HepG2 (cell line): ENCODE data around the gene KLHL21. TPM values are rescaled to one million over a fixed set of nuclear protein-coding genes. Genes with fewer than 3 reads are reported as not detected.

Experiments used
- FOSL1 ChIP-seq: sonication (generic); formaldehyde crosslinking; IDR thresholded peaks from 2 replicates; pipeline ENCODE4 v1.9.0; 2021; ENCODE audit warnings: missing genetic modification reagents, borderline replicate concordance
- KAT2B ChIP-seq: fragments of 150-350 bp; IDR thresholded peaks from 2 replicates; pipeline ENCODE4 v1.6.1; 2014; ENCODE audit warnings: low read depth, low read length, borderline replicate concordance
- KLF12 ChIP-seq: sonication (generic); formaldehyde crosslinking; IDR thresholded peaks from 2 replicates; pipeline ENCODE4 v1.4.0; 2020; ENCODE audit warnings: missing genetic modification reagents, borderline replicate concordance
- LRRFIP1 ChIP-seq: sonication (generic); formaldehyde crosslinking; conservative IDR thresholded peaks from 2 replicates; pipeline ENCODE4 v1.4.0; 2020; ENCODE audit warnings: missing genetic modification reagents
- NFATC3 ChIP-seq: sonication (generic); formaldehyde crosslinking; IDR thresholded peaks from 2 replicates; pipeline ENCODE4 v1.5.1; 2020; ENCODE audit warnings: mild to moderate bottlenecking, missing genetic modification reagents
- PLSCR1 ChIP-seq: sonication (generic); formaldehyde crosslinking; IDR thresholded peaks from 2 replicates; pipeline ENCODE4 v1.5.0; 2020; ENCODE audit warnings: missing genetic modification reagents, mild to moderate bottlenecking, borderline replicate concordance
- POLR2A ChIP-seq, 2 experiments: IDR thresholded peaks; 2 replicates each; pipeline ENCODE4 v1.6.1; 2011; ENCODE audit warnings: low read depth in 2 of 2, low read length in 2 of 2, mild to moderate bottlenecking in 1 of 2, moderate library complexity in 1 of 2; ENCODE audit not compliant: insufficient read depth in 1 of 2
- ZNF354B ChIP-seq: sonication (generic); formaldehyde crosslinking; IDR thresholded peaks from 2 replicates; pipeline ENCODE4 v1.8.0; 2022; ENCODE audit warnings: mild to moderate bottlenecking, missing genetic modification reagents
- ZNF749 ChIP-seq: sonication (generic); formaldehyde crosslinking; IDR thresholded peaks from 2 replicates; pipeline ENCODE4 v1.8.0; 2022; ENCODE audit warnings: mild to moderate bottlenecking, missing genetic modification reagents, moderate library complexity, borderline replicate concordance
- polyA plus RNA-seq, 8 experiments: library from polyadenylated mRNA; depleted of rRNA in 3 of 8; stranded (reverse) in 7 of 8; unstranded in 1 of 8; fragments of >200 nt; fragmentation: Illumina TruSeq in 4 of 8; extraction: Trizol in 4 of 8; gene quantifications; 2 replicates each; pipeline versions ENCODE4 v1.2.1 to v1.2.3, GENCODE V29; 2011 to 2016; ENCODE audit warnings: low read depth in 4 of 8, missing spikeins in 1 of 8, mixed read lengths in 1 of 8; ENCODE audit not compliant: insufficient read depth in 1 of 8
- total RNA-seq, 5 experiments: library from RNA; depleted of rRNA; stranded (reverse); fragments of >200 nt; fragmentation: Illumina TruSeq; extraction: Trizol; gene quantifications; 2 replicates each; pipeline ENCODE4 v1.2.3, GENCODE V29; 2016; ENCODE audit warnings: low read depth in 1 of 5
- TF ChIP-seq, protein P1 (sequence below): sonication (generic); formaldehyde crosslinking; IDR thresholded peaks from 2 replicates; pipeline ENCODE4 v1.9.0; 2021; ENCODE audit warnings: mild to moderate bottlenecking, missing genetic modification reagents
- TF ChIP-seq, protein P2 (sequence below): sonication (generic); formaldehyde crosslinking; IDR thresholded peaks from 2 replicates; pipeline ENCODE4 v1.5.1; 2020; ENCODE audit warnings: mild to moderate bottlenecking, missing genetic modification reagents, borderline replicate concordance
- TF ChIP-seq, protein P3 (sequence below): sonication (generic); formaldehyde crosslinking; IDR thresholded peaks from 2 replicates; pipeline ENCODE4 v1.5.1; 2020; ENCODE audit warnings: missing genetic modification reagents, mild to moderate bottlenecking, borderline replicate concordance
- TF ChIP-seq, protein P4 (sequence below): sonication (generic); formaldehyde crosslinking; IDR thresholded peaks from 2 replicates; pipeline ENCODE4 v1.8.1; 2022; ENCODE audit warnings: low read depth, mild to moderate bottlenecking, missing genetic modification reagents

Gene KLHL21
- total and polyA plus RNA-seq, 2 of the 13 experiments (the other 11 are each of a cell fraction or from before 2014, with no cell fraction given): 14.8 to 25.0 TPM

- TF ChIP-seq, protein P1, sequence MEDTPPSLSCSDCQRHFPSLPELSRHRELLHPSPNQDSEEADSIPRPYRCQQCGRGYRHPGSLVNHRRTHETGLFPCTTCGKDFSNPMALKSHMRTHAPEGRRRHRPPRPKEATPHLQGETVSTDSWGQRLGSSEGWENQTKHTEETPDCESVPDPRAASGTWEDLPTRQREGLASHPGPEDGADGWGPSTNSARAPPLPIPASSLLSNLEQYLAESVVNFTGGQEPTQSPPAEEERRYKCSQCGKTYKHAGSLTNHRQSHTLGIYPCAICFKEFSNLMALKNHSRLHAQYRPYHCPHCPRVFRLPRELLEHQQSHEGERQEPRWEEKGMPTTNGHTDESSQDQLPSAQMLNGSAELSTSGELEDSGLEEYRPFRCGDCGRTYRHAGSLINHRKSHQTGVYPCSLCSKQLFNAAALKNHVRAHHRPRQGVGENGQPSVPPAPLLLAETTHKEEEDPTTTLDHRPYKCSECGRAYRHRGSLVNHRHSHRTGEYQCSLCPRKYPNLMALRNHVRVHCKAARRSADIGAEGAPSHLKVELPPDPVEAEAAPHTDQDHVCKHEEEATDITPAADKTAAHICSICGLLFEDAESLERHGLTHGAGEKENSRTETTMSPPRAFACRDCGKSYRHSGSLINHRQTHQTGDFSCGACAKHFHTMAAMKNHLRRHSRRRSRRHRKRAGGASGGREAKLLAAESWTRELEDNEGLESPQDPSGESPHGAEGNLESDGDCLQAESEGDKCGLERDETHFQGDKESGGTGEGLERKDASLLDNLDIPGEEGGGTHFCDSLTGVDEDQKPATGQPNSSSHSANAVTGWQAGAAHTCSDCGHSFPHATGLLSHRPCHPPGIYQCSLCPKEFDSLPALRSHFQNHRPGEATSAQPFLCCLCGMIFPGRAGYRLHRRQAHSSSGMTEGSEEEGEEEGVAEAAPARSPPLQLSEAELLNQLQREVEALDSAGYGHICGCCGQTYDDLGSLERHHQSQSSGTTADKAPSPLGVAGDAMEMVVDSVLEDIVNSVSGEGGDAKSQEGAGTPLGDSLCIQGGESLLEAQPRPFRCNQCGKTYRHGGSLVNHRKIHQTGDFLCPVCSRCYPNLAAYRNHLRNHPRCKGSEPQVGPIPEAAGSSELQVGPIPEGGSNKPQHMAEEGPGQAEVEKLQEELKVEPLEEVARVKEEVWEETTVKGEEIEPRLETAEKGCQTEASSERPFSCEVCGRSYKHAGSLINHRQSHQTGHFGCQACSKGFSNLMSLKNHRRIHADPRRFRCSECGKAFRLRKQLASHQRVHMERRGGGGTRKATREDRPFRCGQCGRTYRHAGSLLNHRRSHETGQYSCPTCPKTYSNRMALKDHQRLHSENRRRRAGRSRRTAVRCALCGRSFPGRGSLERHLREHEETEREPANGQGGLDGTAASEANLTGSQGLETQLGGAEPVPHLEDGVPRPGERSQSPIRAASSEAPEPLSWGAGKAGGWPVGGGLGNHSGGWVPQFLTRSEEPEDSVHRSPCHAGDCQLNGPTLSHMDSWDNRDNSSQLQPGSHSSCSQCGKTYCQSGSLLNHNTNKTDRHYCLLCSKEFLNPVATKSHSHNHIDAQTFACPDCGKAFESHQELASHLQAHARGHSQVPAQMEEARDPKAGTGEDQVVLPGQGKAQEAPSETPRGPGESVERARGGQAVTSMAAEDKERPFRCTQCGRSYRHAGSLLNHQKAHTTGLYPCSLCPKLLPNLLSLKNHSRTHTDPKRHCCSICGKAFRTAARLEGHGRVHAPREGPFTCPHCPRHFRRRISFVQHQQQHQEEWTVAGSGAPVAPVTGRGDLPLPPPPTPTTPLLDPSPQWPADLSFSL (CRISPR knock-in tag): no peak
- TF ChIP-seq, protein P2, sequence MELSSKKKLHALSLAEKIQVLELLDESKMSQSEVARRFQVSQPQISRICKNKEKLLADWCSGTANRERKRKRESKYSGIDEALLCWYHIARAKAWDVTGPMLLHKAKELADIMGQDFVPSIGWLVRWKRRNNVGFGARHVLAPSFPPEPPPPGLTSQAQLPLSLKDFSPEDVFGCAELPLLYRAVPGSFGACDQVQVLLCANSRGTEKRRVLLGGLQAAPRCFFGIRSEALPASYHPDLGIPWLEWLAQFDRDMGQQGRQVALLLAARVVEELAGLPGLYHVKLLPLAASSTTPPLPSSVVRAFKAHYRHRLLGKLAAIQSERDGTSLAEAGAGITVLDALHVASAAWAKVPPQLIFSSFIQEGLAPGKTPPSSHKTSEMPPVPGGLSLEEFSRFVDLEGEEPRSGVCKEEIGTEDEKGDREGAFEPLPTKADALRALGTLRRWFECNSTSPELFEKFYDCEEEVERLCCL (CRISPR knock-in tag): no peak
- TF ChIP-seq LRRFIP1 (CRISPR knock-in tag): no peak
- TF ChIP-seq, protein P3, sequence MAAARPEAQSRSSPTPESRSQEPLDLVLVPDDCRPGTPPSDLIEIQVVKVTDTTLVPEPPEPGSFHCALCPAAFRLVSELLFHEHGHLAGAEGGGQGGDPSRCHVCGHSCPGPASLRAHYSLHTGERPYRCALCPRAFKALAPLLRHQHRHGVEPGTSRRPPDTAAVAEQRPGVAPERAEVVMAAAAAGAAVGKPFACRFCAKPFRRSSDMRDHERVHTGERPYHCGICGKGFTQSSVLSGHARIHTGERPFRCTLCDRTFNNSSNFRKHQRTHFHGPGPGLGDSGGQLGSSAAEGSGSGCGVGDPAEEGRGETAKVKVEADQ: no peak
- no peak for TF ChIP-seq FOSL1 (CRISPR knock-in tag)
- TF ChIP-seq KAT2B: no peak
- peak in 1 of 2 experiments; percentile 33; a peak in 2 of 4 replicates for TF ChIP-seq POLR2A (IDR thresholded peaks at IDR 0.05; ENCODE audit: insufficient read depth in 1 of 2, low read depth in 2 of 2, low read length in 2 of 2)
- TF ChIP-seq, protein P4, sequence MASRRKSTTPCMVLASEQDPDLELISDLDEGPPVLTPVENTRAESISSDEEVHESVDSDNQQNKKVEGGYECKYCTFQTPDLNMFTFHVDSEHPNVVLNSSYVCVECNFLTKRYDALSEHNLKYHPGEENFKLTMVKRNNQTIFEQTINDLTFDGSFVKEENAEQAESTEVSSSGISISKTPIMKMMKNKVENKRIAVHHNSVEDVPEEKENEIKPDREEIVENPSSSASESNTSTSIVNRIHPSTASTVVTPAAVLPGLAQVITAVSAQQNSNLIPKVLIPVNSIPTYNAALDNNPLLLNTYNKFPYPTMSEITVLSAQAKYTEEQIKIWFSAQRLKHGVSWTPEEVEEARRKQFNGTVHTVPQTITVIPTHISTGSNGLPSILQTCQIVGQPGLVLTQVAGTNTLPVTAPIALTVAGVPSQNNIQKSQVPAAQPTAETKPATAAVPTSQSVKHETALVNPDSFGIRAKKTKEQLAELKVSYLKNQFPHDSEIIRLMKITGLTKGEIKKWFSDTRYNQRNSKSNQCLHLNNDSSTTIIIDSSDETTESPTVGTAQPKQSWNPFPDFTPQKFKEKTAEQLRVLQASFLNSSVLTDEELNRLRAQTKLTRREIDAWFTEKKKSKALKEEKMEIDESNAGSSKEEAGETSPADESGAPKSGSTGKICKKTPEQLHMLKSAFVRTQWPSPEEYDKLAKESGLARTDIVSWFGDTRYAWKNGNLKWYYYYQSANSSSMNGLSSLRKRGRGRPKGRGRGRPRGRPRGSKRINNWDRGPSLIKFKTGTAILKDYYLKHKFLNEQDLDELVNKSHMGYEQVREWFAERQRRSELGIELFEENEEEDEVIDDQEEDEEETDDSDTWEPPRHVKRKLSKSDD (CRISPR knock-in tag): 0 out of 2 replicates have a peak, but pooled peaks have one; percentile 34
- TF ChIP-seq PLSCR1 (CRISPR knock-in tag): no peak
- no peak for TF ChIP-seq ZNF354B (CRISPR knock-in tag)
- TF ChIP-seq KLF12 (CRISPR knock-in tag): no peak; the same call in 1 of the 2 replicates
- no peak for TF ChIP-seq ZNF749 (CRISPR knock-in tag)
- TF ChIP-seq NFATC3: no peak
Measured at GRCh38 chr1:6613361-6614018, 10.8 kb upstream of the KLHL21 start, which contains the start of gene PHF13 (continued).
